ENCODE results near the gene SLC50A1.

Gene SLC50A1, protein sequence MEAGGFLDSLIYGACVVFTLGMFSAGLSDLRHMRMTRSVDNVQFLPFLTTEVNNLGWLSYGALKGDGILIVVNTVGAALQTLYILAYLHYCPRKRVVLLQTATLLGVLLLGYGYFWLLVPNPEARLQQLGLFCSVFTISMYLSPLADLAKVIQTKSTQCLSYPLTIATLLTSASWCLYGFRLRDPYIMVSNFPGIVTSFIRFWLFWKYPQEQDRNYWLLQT

DNA sequence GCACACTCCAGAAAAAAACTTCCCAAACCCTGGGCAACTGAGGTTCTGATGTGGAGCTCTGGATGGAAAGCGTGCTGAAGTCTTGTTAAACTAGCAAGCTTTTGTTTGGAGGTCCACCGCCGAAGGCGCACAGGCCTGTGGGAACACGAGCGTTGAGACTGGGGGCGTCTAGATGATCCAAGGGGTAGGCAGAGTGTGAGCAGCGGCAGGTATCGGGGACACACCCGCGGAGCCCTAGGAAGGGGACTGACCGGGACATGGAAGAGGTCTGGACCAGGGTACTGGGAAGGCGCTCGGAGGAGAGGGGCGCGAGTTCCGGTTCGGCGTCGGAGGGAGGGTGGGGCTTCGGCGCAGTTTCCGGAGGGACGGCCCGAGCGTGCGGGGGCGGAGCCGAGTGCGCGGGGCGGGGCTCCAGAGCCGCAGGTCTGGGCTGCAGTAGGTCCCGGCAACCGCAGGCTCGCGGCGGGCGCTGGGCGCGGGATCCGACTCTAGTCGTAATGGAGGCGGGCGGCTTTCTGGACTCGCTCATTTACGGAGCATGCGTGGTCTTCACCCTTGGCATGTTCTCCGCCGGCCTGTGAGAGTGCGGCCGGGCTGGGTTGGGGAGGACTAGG, at the start of gene SLC50A1:
TSS of gene SLC50A1 (plus strand) at position 438 of the 614 bp plus-strand sequence. CDS start at position 498, 60 bp downstream.
- peak; percentile 97 for DNase-seq

DNA sequence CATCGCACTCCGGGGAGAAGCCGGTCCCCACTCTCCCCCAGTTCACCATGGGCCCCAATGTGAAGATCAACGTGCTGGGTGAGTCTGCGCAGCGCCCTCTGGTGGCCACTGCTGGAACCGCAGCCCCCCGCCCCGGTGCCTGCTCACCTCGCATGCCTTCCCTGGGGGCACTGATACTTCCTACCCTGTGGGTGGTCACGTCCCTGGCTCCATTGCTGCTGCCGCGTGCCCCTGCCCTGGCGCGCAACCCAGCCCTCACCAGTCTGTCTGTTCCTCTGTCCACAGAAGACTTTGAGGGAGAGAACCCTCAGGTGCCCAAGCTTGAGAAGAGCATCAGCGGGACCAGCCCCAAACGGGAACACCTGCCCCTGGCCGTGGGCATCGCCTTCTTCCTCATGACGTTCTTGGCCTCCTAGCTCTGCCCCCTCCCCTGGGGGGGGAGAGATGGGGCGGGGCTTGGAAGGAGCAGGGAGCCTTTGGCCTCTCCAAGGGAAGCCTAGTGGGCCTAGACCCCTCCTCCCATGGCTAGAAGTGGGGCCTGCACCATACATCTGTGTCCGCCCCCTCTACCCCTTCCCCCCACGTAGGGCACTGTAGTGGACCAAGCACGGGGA, 49.4 kb upstream of the SLC50A1 start:
- DNase-seq: peak; percentile 85

DNA sequence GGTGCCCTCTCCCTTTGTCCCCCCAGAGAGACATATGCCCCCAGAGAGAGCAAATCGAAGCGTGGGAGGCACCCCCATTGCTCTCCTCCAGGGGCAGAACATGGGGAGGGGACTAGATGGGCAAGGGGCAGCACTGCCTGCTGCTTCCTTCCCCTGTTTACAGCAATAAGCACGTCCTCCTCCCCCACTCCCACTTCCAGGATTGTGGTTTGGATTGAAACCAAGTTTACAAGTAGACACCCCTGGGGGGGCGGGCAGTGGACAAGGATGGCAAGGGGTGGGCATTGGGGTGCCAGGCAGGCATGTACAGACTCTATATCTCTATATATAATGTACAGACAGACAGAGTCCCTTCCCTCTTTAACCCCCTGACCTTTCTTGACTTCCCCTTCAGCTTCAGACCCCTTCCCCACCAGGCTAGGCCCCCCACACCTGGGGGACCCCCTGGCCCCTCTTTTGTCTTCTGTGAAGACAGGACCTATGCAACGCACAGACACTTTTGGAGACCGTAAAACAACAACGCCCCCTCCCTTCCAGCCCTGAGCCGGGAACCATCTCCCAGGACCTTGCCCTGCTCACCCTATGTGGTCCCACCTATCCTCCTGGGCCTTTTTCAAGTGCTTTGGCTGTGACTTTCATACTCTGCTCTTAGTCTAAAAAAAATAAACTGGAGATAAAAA, 48.7 kb upstream of the SLC50A1 start:
- DNase-seq: no peak

DNA sequence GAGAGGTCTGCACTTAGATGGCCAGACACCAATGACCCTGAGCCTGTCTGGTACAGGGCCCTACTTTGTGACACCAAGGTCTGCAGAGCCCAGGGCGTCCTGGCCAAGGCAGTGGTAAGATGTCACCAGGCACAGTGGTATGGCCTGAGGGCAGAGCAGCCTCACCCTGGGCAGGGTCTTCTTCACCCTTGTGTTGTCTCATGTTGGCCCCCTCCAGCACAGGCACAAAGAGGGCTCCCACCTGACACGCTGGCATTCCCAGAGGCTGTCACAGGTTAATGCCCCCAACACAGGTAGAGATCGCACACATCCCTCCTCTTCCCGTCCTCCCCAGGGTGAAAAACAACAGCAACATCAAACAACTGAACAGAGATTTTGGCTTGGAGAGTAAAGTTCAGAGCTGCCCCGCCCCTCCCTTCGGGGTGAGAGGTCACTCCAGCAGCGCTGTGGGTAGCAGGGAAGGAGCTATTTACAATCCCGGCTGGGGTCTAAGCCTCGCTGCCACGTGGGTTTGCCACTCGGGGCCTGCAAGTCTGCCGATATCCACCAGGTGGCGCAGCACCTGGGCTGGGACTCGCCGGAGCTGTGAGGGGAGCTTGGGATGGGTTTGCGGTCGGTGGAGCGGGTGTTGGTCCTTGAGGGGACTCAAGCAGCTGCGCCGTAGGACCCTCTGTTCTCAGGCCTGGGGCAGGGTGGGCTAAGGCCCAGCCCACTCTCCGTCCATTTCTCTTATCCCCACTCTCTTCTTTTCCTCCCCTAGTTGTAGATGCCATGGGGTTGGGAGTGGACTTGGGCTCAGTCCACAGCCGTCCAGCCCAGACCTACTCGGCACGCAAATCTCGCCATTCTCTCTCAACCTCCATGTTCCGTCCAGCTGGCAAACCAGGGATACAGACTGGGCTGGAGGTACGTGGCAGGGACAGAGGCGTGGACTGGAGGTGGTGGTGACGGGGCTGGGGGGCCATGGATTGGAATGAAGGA, 44.3 kb upstream of the SLC50A1 start:
- DNase-seq: peak; percentile 85

DNA sequence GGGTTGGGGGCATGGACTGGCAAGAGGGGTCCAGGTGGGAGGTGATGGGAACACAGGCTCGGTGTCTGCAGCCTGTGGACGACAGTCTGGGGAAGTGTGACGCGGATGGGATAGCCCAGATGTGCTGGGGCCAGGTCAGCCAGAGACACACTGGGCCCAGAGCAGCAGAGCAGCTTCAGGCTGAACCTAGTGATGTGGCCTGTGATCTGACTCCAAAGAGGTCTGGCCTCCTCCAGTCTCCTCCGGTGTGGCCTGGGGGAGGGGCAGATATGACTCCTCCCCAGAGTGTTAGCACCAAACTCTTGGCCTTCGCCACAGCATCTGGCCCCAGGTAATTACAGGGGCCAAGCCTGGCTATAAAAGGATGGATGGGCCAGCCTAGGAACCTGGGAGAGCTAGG, 43.5 kb upstream of the SLC50A1 start:
- DNase-seq: no peak

DNA sequence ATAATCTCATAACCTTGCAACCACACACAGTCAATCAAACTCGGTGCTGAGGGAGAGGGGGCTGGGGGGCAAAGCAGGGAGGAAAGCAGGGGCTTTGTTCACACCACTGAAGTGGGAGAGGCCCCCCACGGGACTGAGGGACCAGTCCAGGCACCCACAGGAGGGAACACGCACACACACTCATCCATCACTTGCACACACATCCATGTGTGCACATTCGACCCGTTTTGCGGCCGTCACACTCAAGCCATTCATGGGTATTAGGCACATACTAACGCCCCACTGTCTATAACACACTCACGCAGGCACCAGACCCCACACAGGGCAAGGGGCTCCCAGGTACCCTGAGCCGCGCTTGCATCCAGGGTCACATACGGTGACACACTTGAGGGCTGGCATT, 43.0 kb upstream of the SLC50A1 start:
- DNase-seq: no peak

DNA sequence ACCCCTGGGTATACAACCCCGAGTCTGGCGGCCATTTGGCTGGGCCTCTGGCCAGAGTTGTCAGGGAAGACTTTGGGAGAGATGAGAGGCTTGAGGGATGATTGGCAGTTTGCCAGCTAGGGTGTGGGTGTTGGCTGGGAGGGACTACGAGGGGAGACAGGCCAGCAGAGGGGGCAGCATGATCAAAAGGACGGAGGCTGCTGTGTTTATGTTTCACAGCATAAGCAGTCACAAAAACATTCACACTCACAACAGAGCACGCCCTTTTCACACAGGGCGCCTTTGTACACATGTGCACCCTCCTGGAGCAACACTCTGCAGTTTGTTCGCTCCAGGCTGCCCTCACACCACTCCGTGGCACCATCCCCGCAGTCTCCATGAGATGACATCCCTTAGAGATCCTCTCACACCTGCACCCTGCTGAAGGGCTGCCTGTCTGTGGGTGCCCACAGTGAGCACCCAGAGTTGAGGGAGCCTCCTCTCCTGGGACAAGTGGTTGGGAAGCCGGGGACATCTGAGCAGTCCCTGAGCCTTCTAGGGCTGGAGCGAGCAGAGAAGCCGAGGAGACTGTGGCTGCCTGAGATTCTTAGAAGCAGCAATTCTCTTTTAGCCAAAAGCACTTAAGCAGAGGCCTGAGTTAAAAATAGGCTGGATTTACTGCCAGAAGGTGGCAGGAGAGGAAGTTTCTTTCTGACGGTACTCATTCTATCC, 41.6 kb upstream of the SLC50A1 start:
- no peak for DNase-seq

DNA sequence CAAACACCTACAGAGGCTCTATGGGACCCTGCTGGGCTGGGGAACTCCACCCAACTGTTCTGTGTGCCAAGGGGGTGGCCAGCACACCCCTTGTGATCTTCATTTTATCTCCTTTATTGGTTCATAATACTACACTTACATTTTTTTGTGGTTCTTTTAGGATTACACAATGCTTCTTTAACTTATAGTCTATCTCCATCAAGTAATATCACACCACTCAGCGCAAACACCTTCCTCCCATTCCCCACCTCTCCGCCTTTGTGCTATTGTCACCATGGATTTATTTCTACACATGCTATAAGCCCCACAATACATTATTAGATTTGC, 41.1 kb upstream of the SLC50A1 start:
- DNase-seq: no peak

DNA sequence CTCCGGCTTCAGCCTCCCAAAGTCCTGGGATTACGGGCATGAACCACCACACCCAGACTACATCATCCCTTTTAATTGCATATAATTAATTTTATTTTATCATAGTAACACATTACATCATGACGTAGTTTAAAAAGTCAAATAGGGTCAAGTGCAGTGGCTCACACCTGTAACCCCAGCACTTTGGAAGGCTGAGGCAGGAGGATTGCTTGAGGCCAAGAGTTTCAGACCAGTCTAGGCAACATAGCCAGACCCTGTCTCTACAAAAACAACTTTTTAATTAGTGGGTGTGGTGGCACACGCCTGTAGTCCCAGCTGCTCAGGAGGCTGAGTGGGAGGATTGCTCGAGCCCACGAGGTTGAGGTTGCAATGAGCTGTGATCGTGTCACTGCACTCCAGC, 36.3 kb upstream of the SLC50A1 start:
- DNase-seq: no peak

DNA sequence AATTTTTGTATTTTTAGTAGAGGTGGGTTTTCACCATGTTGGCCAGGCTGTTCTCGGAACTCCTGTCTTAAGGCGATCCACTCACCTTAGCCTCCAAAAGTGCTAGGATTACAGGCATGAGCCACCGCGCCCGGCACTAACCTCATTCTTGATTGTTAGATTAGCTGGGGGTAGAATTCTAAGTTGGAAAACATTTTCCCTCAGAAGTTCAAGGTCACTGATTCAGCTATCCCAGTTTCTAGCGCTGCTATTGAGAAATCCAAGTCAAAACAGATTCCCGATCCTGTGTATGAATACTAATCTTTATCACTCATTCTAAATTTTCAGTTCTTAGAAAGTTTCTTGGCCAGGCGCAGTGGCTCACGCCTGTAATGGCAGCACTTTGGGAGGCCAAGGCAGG, 32.3 kb upstream of the SLC50A1 start:
- no peak for DNase-seq

DNA sequence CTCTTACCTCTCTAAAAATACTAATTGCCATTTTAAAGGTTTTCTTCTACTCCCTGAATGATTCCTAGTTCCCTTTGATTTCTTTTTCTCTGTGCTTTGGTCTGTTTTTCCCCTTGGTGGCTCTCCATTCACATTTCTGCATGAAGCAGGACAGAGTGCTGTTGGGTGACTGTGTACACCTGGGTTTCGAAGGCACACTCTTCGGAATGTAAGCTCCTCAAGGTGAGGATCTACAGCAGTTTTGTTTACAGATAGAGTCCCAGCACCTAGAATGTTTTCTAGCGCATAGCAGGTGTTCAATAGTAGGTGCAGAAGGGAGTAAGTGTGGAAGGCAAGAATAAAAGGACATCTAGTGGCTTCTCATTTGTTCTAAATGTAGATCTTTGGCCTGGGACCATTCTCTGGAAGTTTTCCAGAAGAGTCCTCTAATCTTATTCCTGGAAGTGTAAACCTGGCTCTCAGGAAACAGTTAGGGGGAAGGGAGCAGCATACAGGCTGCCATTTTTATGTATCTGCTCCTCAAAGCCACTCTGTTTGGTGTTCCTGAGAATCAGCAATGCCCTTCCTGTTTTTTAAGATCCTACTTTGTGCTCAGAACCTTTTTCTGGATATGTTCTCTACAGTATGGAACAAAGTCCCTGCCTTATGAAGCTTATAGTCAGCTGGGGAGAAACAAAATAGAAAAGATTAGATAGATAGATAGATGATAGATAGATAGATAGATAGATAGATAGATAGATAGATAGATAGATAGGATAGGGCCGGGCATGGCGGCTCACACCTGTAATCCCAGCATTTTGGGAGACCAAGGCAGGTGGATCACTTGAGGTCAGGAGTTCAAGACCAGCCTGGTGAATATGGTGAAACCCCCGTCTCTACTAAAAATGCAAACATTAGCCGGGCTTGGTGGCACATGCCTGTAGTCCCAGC, 30.8 kb upstream of the SLC50A1 start:
- DNase-seq: no peak

DNA sequence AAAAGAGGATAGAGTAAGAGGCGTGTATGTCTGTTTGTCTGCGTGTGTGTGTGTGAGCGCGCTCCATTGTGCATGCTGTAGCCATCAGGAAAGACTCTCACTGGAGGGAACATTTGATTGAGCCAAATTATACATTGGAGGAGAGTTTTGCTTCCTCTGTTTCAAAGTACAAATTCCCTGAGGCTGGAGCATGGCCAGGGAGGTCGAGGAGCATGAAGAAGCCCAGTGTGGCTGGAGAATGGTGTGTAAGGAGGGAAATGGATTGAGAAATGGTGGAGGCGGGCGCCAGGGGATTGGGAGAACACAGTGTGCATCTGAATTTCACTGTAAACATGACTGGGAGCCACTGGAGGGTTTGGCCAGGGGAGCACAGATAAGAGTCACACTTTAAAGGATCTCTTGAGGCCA, 30.0 kb upstream of the SLC50A1 start:
- no peak for DNase-seq

DNA sequence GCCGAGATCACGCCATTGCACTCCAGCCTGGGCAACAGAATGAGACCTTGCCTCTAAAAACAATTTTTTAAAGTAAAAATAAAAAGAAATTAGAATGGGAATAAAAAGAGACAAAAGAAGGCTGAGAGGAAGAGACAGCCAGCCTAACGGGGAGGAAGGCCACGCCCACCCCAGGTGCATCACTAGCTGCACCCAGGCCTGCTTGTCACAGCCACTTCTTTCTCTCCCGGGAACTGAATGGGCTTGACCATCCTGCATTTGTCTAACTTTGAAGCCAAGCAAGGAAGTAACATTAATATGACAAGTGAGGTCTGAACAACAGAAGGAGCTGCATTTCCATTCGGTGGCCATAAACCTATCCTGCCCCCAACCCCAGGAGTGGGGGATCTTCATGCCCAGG, 28.8 kb upstream of the SLC50A1 start:
- DNase-seq: no peak

DNA sequence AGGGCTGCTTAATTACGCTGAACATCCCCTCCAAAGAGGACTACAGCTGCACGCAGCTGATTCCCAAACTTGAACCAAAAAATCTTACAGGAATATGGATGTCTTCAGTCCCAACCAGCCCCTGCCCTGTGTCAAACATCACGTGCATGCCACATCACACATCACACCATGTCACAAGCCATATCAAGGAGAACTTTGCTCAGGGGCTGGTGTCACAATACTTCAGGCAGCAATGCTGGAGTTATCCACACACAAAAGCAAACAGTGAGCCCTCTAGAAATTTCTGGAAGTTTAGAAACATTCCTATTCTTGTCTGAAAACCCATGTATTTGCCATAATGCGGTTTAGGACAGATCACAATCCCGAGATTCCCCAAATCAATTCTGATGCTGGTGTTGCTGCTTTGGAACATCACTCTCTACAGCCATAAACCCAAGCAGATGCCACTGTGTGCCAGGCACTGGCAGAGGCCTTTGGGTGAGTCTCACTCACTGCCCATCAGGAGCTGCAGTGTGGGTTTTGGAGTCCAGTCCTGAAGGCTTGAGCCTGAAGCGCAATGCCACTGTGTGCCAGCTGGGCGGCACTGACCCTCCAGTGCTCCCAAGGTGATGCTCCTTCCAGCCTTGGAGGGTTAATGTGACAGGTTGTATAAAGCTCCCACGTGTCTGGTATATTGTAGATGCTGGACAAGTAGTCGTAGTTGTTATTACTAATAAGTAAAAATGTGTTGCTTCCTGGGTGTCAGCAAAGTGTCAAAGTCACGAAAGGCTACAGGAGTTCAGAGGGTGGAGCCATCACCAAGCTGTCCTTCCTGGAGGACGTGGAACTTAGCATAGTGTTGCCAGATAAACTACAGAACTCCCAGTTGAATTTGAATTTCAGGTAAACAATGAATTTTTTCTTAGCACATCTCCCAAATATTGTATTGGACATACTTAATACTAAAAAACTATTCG, 28.1 kb upstream of the SLC50A1 start:
- no peak for DNase-seq

DNA sequence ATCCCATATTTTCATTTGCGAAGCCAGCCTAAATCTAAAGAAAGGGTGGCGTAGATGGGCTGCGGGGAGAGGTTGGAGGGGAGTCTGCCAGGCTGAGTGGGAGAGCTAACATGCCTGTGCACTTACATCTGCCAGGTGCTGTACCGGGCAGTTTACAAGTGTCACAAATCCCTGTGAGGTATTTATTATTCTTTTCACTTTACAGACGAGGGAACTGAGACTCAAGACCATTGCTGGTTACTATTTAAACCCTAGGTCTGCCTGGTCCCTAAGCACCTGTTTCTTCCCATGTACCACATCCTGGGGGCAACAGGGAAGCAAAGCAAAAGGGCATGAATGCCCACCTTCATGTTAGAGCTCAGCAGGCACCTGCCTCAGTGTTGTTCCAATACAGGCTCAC, 27.4 kb upstream of the SLC50A1 start:
- DNase-seq: no peak

DNA sequence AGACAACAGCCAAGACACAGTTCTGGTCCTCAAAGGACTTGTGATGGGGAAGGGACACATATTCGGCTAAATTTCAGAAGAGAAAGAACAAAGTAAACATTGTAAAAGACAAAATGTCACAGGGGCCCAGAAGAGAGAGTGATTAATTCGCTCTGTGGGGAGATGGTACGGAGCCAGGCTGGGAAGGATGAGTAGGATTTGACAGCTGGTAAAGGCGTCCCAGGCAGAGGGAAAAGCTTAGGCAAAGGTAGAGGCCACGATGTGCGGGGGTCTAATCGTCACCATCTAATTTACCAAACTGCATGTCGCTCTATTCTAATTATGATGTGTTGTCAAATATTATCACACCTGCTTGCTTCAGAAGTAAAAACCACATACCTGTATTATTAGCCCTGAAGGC, 25.3 kb upstream of the SLC50A1 start:
- DNase-seq: no peak

DNA sequence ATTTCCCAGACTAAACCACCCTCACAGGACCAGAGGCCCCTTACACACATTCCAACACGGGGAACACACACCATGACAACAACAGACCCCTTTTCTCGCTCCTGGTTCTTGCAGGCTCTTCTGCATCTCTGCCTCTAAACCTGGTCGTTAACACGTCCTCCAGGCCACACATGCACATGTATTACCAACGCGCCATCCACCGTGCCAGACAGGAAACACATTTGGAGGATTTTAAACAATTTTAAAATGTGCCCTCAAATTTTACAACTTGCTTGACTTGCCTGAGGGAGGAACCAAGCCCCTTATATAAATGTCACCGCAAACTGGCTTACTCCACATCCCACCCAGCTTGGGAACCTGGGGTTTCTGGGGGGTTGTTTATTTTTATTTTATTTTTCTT, 24.8 kb upstream of the SLC50A1 start:
- no peak for DNase-seq

DNA sequence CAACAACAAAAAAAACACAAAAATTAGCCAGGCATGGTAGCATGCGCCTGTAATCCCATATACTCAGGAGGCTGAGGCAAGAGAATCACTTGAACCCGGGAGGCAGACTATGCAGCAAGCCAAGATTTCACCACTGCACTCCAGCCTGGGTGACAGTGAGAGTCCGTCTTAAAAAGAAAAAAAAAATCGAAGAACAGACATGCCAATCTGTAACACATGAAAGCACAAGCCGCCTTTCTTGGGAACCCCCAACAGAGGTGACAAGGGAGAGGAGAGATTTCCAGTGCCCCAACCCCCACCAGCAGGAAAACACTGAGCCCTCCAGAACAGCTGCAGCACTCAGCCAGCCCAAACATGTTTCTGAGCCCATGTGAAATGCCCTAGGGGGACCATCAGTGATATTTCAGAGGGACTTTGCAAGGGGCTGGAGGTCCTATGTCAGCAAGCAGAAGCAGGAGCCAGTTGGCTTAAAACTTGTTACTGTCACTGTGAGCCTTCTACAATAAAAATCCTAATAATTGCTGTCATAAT, 22.1 kb upstream of the SLC50A1 start:
- no peak for DNase-seq

DNA sequence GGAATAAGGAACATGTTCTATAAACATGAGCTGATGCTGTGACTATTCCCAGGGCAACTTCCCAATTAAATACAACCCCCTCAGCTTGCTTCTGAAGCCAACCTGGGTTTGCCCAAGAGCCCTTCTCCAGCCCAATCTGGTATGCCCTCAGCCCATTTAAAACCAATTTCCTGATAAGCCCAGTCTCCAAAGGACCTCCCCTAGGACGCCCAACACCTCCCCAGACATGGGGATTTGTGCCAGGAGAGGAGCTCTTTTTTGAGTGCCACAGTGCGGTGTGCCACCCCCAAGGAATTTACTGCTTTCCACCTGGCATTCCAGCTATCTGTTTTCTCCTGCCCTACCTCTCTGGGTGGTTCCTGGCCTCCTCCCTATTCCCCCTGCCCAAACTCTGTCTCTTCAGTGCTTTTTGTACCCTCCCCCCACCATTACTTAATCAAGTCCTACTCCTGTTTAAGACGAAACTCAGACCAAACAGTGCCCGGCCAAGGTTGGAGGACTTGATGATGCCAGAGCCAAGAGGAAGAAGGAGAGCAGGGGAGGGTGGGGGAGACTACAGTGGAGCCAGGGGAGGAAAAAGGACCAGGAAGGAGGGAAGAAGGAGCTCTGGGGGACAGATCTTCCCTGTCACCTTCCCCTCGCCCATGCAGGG, 19.4 kb upstream of the SLC50A1 start:
- DNase-seq: no peak
